ENCODE data around the gene SLC35D1.

DNA sequence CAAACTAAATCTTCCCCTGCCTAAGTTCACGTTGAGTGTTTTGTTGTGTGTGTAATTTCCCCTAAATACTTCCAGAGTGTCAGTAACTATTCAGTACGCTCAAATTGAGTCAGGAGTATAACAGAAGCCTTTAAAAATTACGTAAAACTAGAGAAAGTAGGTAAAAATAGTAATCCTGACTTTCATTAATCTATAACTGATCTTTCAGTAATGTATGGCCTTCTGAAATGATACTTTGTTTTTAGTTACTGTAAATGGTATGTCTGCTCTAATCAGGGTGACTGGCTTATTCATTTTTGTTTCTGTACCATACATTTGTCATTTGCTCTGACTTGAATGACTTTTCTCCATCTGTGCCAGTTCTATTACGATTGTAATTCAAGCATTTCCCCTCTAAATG, 99.7 kb downstream of the SLC35D1 start:
- TF ChIP-seq POLR2A (IDR thresholded peaks at IDR 0.05; ENCODE audit: low read depth, low read length) (no peak), POLR2AphosphoS5 (IDR thresholded peaks at IDR 0.05; ENCODE audit: low read depth, low read length) (no peak), TAF1 (IDR thresholded peaks at IDR 0.05; ENCODE audit: borderline replicate concordance, low read depth, low read length) (no peak)

Measured in GM12892 (cell line).